Astrocyte (in vitro differentiated cells and primary cell): Measurements from ENCODE around the gene SLC66A2. TPM values are rescaled to one million over a fixed set of nuclear protein-coding genes. Genes with fewer than 3 reads are reported as not detected.

Source experiments
- DNase-seq: peaks from one replicate; pipeline ENCODE4 v3.0.0-alpha.2; 2010; ENCODE audit warnings: low read depth
- FAIRE-seq: peaks from 2 replicates; lab custom pipeline; 2011; peaks lifted over from hg19 to GRCh38; lab: Jason Lieb, UNC
- H2AFZ ChIP-seq: 2 replicates; pipeline ENCODE4 v1.6.0; 2012; ENCODE audit warnings: low read depth, low read length, inconsistent platforms
- H3K27ac ChIP-seq: 2 replicates; pipeline ENCODE4 v1.5.1; 2011; ENCODE audit warnings: low read depth, low read length, inconsistent platforms
- H3K27me3 ChIP-seq: 2 replicates; pipeline ENCODE4 v1.6.0; 2011; ENCODE audit warnings: low read length, inconsistent platforms; ENCODE audit not compliant: insufficient read depth
- H3K36me3 ChIP-seq: 2 replicates; pipeline ENCODE4 v1.5.1; 2011; ENCODE audit warnings: low read length, inconsistent platforms; ENCODE audit not compliant: insufficient read depth
- H3K4me1 ChIP-seq: 2 replicates; pipeline ENCODE4 v1.5.1; 2011; ENCODE audit warnings: low read length, inconsistent platforms; ENCODE audit not compliant: insufficient read depth
- H3K4me2 ChIP-seq: 2 replicates; pipeline ENCODE4 v1.6.0; 2012; ENCODE audit warnings: low read length, inconsistent platforms
- H3K4me3 ChIP-seq: 2 replicates; pipeline ENCODE4 v1.5.1; 2011; ENCODE audit warnings: low read depth, mild to moderate bottlenecking, low read length, inconsistent platforms; ENCODE audit not compliant: insufficient read depth
- H3K79me2 ChIP-seq: 2 replicates; pipeline ENCODE4 v1.6.0; 2012; ENCODE audit warnings: mild to moderate bottlenecking, low read length, inconsistent platforms; ENCODE audit not compliant: insufficient read depth
- H3K9ac ChIP-seq: 2 replicates; pipeline ENCODE4 v1.6.0; 2012; ENCODE audit warnings: mild to moderate bottlenecking, low read length, inconsistent platforms
- H3K9me3 ChIP-seq: 2 replicates; pipeline ENCODE4 v1.5.1; 2012; ENCODE audit warnings: low read depth, mild to moderate bottlenecking, low read length, inconsistent platforms; ENCODE audit not compliant: insufficient read depth
- H4K20me1 ChIP-seq: 2 replicates; pipeline ENCODE4 v1.6.0; 2012; ENCODE audit warnings: low read length, inconsistent platforms; ENCODE audit not compliant: insufficient read depth
- H3K27ac Mint-ChIP-seq: one replicate; pipeline ENCODE4 v1.8.0; 2021; ENCODE audit warnings: mild to moderate bottlenecking, mixed read lengths; ENCODE audit not compliant: unreplicated experiment
- H3K27me3 Mint-ChIP-seq: one replicate; pipeline ENCODE4 v1.8.0; 2021; ENCODE audit warnings: low read depth, mixed read lengths; ENCODE audit not compliant: unreplicated experiment
- H3K36me3 Mint-ChIP-seq: one replicate; pipeline ENCODE4 v1.8.0; 2021; ENCODE audit warnings: low read depth, mixed read lengths; ENCODE audit not compliant: unreplicated experiment
- H3K4me1 Mint-ChIP-seq: one replicate; pipeline ENCODE4 v1.8.0; 2021; ENCODE audit warnings: low read depth, mixed read lengths; ENCODE audit not compliant: unreplicated experiment
- H3K4me3 Mint-ChIP-seq: one replicate; pipeline ENCODE4 v1.8.0; 2021; ENCODE audit warnings: mild to moderate bottlenecking, moderate library complexity, mixed read lengths; ENCODE audit not compliant: unreplicated experiment
- H3K9me3 Mint-ChIP-seq: one replicate; pipeline ENCODE4 v1.8.0; 2021; ENCODE audit warnings: mild to moderate bottlenecking, mixed read lengths; ENCODE audit not compliant: unreplicated experiment
- CTCF ChIP-seq: IDR thresholded peaks from 2 replicates; pipeline ENCODE4 v1.5.1; 2011; ENCODE audit warnings: low read depth, mild to moderate bottlenecking, inconsistent platforms, low read length, moderate library complexity; ENCODE audit not compliant: insufficient read depth
- EZH2 ChIP-seq: IDR thresholded peaks from 2 replicates; pipeline ENCODE4 v1.6.1; 2012; ENCODE audit warnings: mild to moderate bottlenecking, low read length, inconsistent platforms; ENCODE audit not compliant: insufficient read depth
- total RNA-seq: library from RNA; stranded (reverse); gene quantifications from 2 replicates; pipeline ENCODE4 v1.2.1, GENCODE V29; 2021

Gene SLC66A2
- total RNA-seq, 1 donor from 2014 or later: 25.3 TPM

GRCh38 chr18:79855147-79855933, 96.1 kb downstream of the SLC66A2 start:
- Mint-ChIP-seq H3K4me3 (no peak overlapping the region), H3K36me3 (peaks cover 3% of the 10 kb centered on the region), H3K9me3 (peaks cover 2% of the 10 kb centered on the region), H3K27me3 (peaks cover 33% of the 10 kb centered on the region), H3K27ac (no peak overlapping the region), H3K4me1 (peaks cover 3% of the 10 kb centered on the region)
- H3K36me3 ChIP-seq: no peaks in the 10 kb centered on the region
- H3K4me1 ChIP-seq: peaks cover 2% of the 10 kb centered on the region
- no peak overlapping the region for H3K4me3 ChIP-seq
- H2AFZ ChIP-seq: no peak overlapping the region
- DNase-seq: no peak
- H4K20me1 ChIP-seq: no peaks in the 10 kb centered on the region
- no peaks in the 10 kb centered on the region for H3K9me3 ChIP-seq
- FAIRE-seq: no peak
- no peak overlapping the region for H3K4me2 ChIP-seq
- peaks cover 10% of the 10 kb centered on the region for H3K27me3 ChIP-seq
- TF ChIP-seq EZH2 (no peak), CTCF (no peak)
- H3K27ac ChIP-seq: no peak overlapping the region
- H3K79me2 ChIP-seq: no peaks in the 10 kb centered on the region
- no peak overlapping the region for H3K9ac ChIP-seq

GRCh38 chr18:79853993-79854364, 97.5 kb downstream of the SLC66A2 start:
- Mint-ChIP-seq H3K4me1 (peaks cover 3% of the 10 kb centered on the region), H3K9me3 (peaks cover 2% of the 10 kb centered on the region), H3K36me3 (peaks cover 3% of the 10 kb centered on the region), H3K27ac (no peak overlapping the region), H3K4me3 (no peak overlapping the region), H3K27me3 (peaks cover 25% of the 10 kb centered on the region)
- Histone ChIP-seq H3K27me3 (peaks cover 10% of the 10 kb centered on the region), H3K4me1 (peaks cover 2% of the 10 kb centered on the region), H3K79me2 (no peaks in the 10 kb centered on the region), H3K4me3 (no peak overlapping the region), H3K9me3 (no peaks in the 10 kb centered on the region), H3K4me2 (no peak overlapping the region), H3K36me3 (no peaks in the 10 kb centered on the region), H4K20me1 (no peaks in the 10 kb centered on the region), H2AFZ (no peak overlapping the region), H3K27ac (no peak overlapping the region), H3K9ac (no peak overlapping the region)
- TF ChIP-seq CTCF (no peak), EZH2 (no peak)
- FAIRE-seq (no peak), DNase-seq (no peak)

- no peak overlapping the region for H3K4me3 ChIP-seq
- Mint-ChIP-seq H3K4me1 (peaks cover 3% of the 10 kb centered on the region), H3K9me3 (peaks cover 2% of the 10 kb centered on the region), H3K27me3 (peaks cover 20% of the 10 kb centered on the region), H3K27ac (no peak overlapping the region), H3K4me3 (no peak overlapping the region), H3K36me3 (peaks cover 3% of the 10 kb centered on the region)
- TF ChIP-seq CTCF (no peak), EZH2 (no peak)
- peaks cover 6% of the 10 kb centered on the region for H3K27me3 ChIP-seq
- H3K4me1 ChIP-seq: peaks cover 2% of the 10 kb centered on the region
- H3K79me2 ChIP-seq: no peaks in the 10 kb centered on the region
- no peak overlapping the region for H3K27ac ChIP-seq
- no peak overlapping the region for H3K9ac ChIP-seq
- no peak overlapping the region for H2AFZ ChIP-seq
- DNase-seq (no peak), FAIRE-seq (no peak)
- H3K4me2 ChIP-seq: no peak overlapping the region
- no peaks in the 10 kb centered on the region for H4K20me1 ChIP-seq
- no peaks in the 10 kb centered on the region for H3K9me3 ChIP-seq
- H3K36me3 ChIP-seq: no peaks in the 10 kb centered on the region
Observed at GRCh38 chr18:79853303-79853992, 98.0 kb downstream of the SLC66A2 start.
